HL-60 (cell line): ENCODE results near the gene CNNM3.

Source experiments
- GABPA ChIP-seq: IDR thresholded peaks from 2 replicates; pipeline ENCODE4 v1.6.1; 2012; ENCODE audit warnings: low read depth
- POLR2AphosphoS5 ChIP-seq: IDR thresholded peaks from 2 replicates; pipeline ENCODE4 v1.6.1; 2012; ENCODE audit warnings: low read depth
- TF ChIP-seq, protein P1 (sequence below): IDR thresholded peaks from one replicate; pipeline ENCODE4 v1.5.1; 2011; ENCODE audit warnings: low read length, control low read depth, inconsistent platforms; ENCODE audit not compliant: insufficient read depth
- TF ChIP-seq, protein P2 (sequence below): IDR thresholded peaks from 2 replicates; pipeline ENCODE4 v1.6.1; 2012; ENCODE audit warnings: low read depth; ENCODE audit not compliant: insufficient replicate concordance

DNA sequence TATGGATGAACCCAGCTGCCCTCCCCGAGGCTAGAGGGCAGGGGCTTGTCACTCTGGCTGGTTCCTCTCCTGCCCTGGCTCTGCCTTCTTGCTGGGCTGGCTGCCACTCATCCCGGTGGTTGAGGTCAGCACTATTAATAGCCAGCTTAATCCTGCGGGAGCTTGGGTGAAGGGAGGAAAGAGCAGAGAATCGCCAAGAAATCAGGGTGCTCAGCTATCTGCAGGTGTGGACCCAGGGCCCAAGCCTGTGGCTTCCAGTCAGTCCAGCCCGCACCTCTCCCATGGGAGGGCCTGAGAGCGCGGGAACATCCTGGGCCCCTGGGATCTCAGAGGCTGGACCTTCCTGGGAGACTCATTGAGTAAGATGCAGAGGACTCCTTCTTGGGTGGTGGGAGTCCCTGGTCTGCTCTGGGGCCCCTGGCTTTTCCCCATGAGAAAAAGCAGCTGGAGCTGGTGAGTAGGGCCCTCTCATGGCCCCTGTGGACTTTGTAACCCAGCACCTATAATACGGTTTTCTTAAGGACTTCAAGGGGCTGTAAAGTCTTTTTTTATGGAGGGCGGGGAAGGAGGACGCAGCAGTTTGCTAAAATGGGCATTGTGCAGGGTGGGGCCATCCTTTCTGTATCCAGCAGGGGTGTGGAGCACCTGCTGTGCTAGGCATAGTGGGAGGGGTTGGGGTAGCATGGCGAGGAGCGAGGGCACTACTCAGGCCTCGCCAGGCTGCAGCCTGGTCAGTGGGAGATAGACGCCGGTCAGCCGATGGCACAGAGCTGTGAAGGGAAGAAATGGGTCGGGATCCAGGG is 27.4 kb upstream of the CNNM3 start:
- TF ChIP-seq, protein P1, sequence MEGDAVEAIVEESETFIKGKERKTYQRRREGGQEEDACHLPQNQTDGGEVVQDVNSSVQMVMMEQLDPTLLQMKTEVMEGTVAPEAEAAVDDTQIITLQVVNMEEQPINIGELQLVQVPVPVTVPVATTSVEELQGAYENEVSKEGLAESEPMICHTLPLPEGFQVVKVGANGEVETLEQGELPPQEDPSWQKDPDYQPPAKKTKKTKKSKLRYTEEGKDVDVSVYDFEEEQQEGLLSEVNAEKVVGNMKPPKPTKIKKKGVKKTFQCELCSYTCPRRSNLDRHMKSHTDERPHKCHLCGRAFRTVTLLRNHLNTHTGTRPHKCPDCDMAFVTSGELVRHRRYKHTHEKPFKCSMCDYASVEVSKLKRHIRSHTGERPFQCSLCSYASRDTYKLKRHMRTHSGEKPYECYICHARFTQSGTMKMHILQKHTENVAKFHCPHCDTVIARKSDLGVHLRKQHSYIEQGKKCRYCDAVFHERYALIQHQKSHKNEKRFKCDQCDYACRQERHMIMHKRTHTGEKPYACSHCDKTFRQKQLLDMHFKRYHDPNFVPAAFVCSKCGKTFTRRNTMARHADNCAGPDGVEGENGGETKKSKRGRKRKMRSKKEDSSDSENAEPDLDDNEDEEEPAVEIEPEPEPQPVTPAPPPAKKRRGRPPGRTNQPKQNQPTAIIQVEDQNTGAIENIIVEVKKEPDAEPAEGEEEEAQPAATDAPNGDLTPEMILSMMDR, result no peak
- no peak for TF ChIP-seq POLR2AphosphoS5
- TF ChIP-seq, protein P2, sequence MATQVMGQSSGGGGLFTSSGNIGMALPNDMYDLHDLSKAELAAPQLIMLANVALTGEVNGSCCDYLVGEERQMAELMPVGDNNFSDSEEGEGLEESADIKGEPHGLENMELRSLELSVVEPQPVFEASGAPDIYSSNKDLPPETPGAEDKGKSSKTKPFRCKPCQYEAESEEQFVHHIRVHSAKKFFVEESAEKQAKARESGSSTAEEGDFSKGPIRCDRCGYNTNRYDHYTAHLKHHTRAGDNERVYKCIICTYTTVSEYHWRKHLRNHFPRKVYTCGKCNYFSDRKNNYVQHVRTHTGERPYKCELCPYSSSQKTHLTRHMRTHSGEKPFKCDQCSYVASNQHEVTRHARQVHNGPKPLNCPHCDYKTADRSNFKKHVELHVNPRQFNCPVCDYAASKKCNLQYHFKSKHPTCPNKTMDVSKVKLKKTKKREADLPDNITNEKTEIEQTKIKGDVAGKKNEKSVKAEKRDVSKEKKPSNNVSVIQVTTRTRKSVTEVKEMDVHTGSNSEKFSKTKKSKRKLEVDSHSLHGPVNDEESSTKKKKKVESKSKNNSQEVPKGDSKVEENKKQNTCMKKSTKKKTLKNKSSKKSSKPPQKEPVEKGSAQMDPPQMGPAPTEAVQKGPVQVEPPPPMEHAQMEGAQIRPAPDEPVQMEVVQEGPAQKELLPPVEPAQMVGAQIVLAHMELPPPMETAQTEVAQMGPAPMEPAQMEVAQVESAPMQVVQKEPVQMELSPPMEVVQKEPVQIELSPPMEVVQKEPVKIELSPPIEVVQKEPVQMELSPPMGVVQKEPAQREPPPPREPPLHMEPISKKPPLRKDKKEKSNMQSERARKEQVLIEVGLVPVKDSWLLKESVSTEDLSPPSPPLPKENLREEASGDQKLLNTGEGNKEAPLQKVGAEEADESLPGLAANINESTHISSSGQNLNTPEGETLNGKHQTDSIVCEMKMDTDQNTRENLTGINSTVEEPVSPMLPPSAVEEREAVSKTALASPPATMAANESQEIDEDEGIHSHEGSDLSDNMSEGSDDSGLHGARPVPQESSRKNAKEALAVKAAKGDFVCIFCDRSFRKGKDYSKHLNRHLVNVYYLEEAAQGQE, result no peak
- no peak for TF ChIP-seq GABPA
